BJ (cell line): ENCODE data around the gene CRABP2. TPM values are rescaled to one million over a fixed set of nuclear protein-coding genes. Genes with fewer than 3 reads are reported as not detected.

Source experiments
- CTCF ChIA-PET: fragments of 350-600 bp; formaldehyde crosslinking; extraction: SDS; loops from one replicate; lab custom pipeline; 2021; ENCODE audit warnings: antibody characterized with exemption, inconsistent platforms; lab: Yijun Ruan, JAX
- POLR2A ChIA-PET: fragments of 300-600 bp; sonication (Branson Sonifier 250); formaldehyde crosslinking; extraction: SDS; loops from one replicate; lab custom pipeline; 2021; ENCODE audit warnings: antibody characterized with exemption; lab: Charles Lee
- DNase-seq: peaks from one replicate; pipeline ENCODE4 v3.0.0-alpha.2; 2011; ENCODE audit warnings: low read depth
- H3K27me3 ChIP-seq: 2 replicates; pipeline ENCODE4 v1.6.0; 2011; ENCODE audit warnings: low read length; ENCODE audit not compliant: control insufficient read depth, insufficient read depth
- H3K36me3 ChIP-seq: 2 replicates; pipeline ENCODE4 v1.5.1; 2011; ENCODE audit warnings: low read length; ENCODE audit not compliant: control insufficient read depth, insufficient read depth
- H3K4me3 ChIP-seq: 2 replicates; pipeline ENCODE4 v1.5.1; 2011; ENCODE audit warnings: low read depth, mild to moderate bottlenecking, control low read depth, low read length
- polyA plus RNA-seq: library from polyadenylated mRNA; depleted of rRNA; stranded (reverse); fragments of >200 nt; gene quantifications from 2 replicates; pipeline ENCODE4 v1.2.3, GENCODE V29; 2011
- TF ChIP-seq, protein P1 (sequence below): IDR thresholded peaks from 2 replicates; pipeline ENCODE4 v1.5.1; 2011; ENCODE audit warnings: low read depth, mild to moderate bottlenecking, control low read depth, inconsistent platforms, low read length, moderate library complexity; ENCODE audit not compliant: insufficient read depth

The CRABP2 gene
- polyA plus RNA-seq, 1 experiment: 75.9 TPM

- no peaks in the 10 kb centered on the region; the same call in 1 of the 2 replicates for H3K36me3 ChIP-seq
- H3K4me3 ChIP-seq: peak within 1 kb of the TSS; percentile 79
- ChIA-PET POLR2A (interaction anchor here (2.1 kb wide), 1 partner anchor 11 kb away, joined by 10 read pairs; the partner anchor contains the start of gene MRPL24), CTCF (interaction anchor here (1.6 to 2.1 kb wide), 3 partner anchors 11 to 108 kb away, joined by 5 to 7 read pairs (median 7); partner anchors contain the start of gene MRPL24)
- no peaks in the 10 kb centered on the region for H3K27me3 ChIP-seq
- DNase-seq: no peak
- TF ChIP-seq, protein P1, sequence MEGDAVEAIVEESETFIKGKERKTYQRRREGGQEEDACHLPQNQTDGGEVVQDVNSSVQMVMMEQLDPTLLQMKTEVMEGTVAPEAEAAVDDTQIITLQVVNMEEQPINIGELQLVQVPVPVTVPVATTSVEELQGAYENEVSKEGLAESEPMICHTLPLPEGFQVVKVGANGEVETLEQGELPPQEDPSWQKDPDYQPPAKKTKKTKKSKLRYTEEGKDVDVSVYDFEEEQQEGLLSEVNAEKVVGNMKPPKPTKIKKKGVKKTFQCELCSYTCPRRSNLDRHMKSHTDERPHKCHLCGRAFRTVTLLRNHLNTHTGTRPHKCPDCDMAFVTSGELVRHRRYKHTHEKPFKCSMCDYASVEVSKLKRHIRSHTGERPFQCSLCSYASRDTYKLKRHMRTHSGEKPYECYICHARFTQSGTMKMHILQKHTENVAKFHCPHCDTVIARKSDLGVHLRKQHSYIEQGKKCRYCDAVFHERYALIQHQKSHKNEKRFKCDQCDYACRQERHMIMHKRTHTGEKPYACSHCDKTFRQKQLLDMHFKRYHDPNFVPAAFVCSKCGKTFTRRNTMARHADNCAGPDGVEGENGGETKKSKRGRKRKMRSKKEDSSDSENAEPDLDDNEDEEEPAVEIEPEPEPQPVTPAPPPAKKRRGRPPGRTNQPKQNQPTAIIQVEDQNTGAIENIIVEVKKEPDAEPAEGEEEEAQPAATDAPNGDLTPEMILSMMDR: no peak
These were observed 46.0 kb upstream of the CRABP2 start, which contains the start of gene HDGF for GRCh38 chr1:156751451-156751756. Gene HDGF, minus strand, starts transcription at chr1:156751675. Its CDS starts 246 bp downstream, at chr1:156751429.

GRCh38 chr1:156750711-156751450 is 45.5 kb upstream of the CRABP2 start:
- Histone ChIP-seq H3K4me3 (peak overlapping the region; percentile 79), H3K27me3 (no peaks in the 10 kb centered on the region), H3K36me3 (peaks cover under 1% of the 10 kb centered on the region; the same call in 1 of the 2 replicates)
- TF ChIP-seq, protein P1: no peak
- ChIA-PET CTCF (interaction anchor here (1.6 to 2.1 kb wide), 3 partner anchors 10 to 109 kb away, joined by 5 to 7 read pairs (median 7); partner anchors contain the start of gene MRPL24), POLR2A (interaction anchor here (0.6 to 2.1 kb wide), 2 partner anchors 10 to 140 kb away, joined by 3 to 10 read pairs; partner anchors contain the start of gene MRPL24)
- no peak for DNase-seq

DNA sequence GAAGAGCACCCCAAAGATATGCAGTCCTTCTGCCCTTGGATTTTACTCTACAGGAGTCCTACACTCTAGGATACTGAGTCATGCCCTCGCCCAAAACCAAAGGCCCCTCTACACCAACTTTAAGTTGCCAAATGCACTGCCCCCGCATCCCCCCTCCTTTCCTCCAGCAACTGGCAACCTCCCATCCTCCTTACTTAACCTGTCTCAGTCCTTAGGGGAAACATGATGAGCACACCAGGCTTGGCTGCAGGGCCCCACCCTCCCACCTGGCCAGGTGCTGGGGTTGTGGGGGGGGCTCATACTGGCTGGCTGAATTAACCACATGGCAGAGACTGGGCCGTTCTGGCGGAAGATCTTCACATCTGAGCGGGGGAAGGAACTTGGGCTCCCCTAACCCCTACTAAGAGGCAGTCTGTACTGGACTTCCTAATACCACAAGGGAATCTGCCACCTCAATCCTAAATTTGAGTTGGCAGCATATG is 44.8 kb upstream of the CRABP2 start:
- ChIA-PET CTCF (interaction anchor here (1.0 kb wide), 1 partner anchor 24 kb away, joined by 3 read pairs; no protein-coding TSS in a partner anchor), POLR2A (interaction anchor here (0.6 kb wide), 1 partner anchor 141 kb away, joined by 3 read pairs; no protein-coding TSS in a partner anchor)
- no peak for DNase-seq
- TF ChIP-seq, protein P1: no peak
- H3K4me3 ChIP-seq: peak overlapping the region; percentile 79
- peaks cover 1% of the 10 kb centered on the region; the same call in 1 of the 2 replicates for H3K36me3 ChIP-seq
- H3K27me3 ChIP-seq: no peaks in the 10 kb centered on the region

- ChIA-PET POLR2A (no interaction called here), CTCF (interaction anchor here (1.0 kb wide), 1 partner anchor 24 kb away, joined by 3 read pairs; no protein-coding TSS in a partner anchor)
- peaks cover 3% of the 10 kb centered on the region; the same call in 1 of the 2 replicates for H3K36me3 ChIP-seq
- H3K4me3 ChIP-seq: peak overlapping the region; percentile 79
- no peaks in the 10 kb centered on the region for H3K27me3 ChIP-seq
- DNase-seq: no peak
- TF ChIP-seq, protein P1: no peak
These were observed 44.2 kb upstream of the CRABP2 start for GRCh38 chr1:156749419-156750118.
